GM12878 (cell line): ENCODE data around the gene JADE2. TPM values are rescaled to one million over a fixed set of nuclear protein-coding genes. Genes with fewer than 3 reads are reported as not detected.
A peak's percentile ranks its signal among the peaks of the same experiment; 100 is the strongest.

Source experiments
- ATAC-seq: fragments of 200-7000 bp; cut with Tn5 transposase; 3 replicates; pipeline ENCODE4 v1.9.1; 2020; ENCODE audit warnings: mild to moderate bottlenecking, moderate library complexity
- BruUV-seq: library from RNA; stranded (reverse); fragments of 400-500 nt; replicated peaks from 2 replicates; lab custom pipeline; 2021; lab: Mats Ljungman, UMichigan
- CTCF ChIA-PET: fragments of 300-600 bp; sonication (Branson Sonifier 250); formaldehyde crosslinking; extraction: SDS; loops from one replicate; lab custom pipeline; 2021; ENCODE audit warnings: inconsistent platforms; lab: Yijun Ruan, JAX
- POLR2A ChIA-PET: fragments of 350-600 bp; formaldehyde crosslinking; extraction: SDS; loops from one replicate; lab custom pipeline; 2021; ENCODE audit warnings: inconsistent platforms; lab: Charles Lee
- RAD21 ChIA-PET: fragments of 300-600 bp; sonication (Branson Sonifier 250); formaldehyde crosslinking; loops from one replicate; lab custom pipeline; 2023; ENCODE audit warnings: antibody characterized with exemption; ENCODE audit not compliant: unreplicated experiment; lab: Charles Lee
- SMC1A ChIA-PET: fragments of 300-600 bp; sonication (Branson Sonifier 250); formaldehyde crosslinking; loops from one replicate; lab custom pipeline; 2023; ENCODE audit not compliant: unreplicated experiment, uncharacterized antibody; lab: Charles Lee
- DNase-seq: peaks from one replicate; pipeline ENCODE4 v3.0.0-alpha.2; 2011; ENCODE audit warnings: low read depth, low spot score
- FAIRE-seq: peaks from 3 replicates; lab custom pipeline; 2011; peaks lifted over from hg19 to GRCh38; lab: Jason Lieb, UNC
- H2AFZ ChIP-seq: 2 replicates; pipeline ENCODE4 v1.6.0; 2011; ENCODE audit warnings: low read depth, low read length, control low read depth; ENCODE audit not compliant: control insufficient read depth
- H3K27ac ChIP-seq: 2 replicates; pipeline ENCODE4 v1.5.1; 2011; ENCODE audit warnings: control low read depth; ENCODE audit not compliant: control insufficient read depth, insufficient read depth
- H3K27me3 ChIP-seq, 2 experiments: replicated peaks in 1 of 2; 2 replicates each; pipeline versions ENCODE4 v1.6.0 to v1.6.1; 2011; ENCODE audit warnings: low read length in 1 of 2; ENCODE audit not compliant: control insufficient read depth in 2 of 2, insufficient read depth in 2 of 2
- H3K36me3 ChIP-seq, 2 experiments: 2 replicates each; pipeline ENCODE4 v1.5.1; 2011; ENCODE audit warnings: low read length in 1 of 2; ENCODE audit not compliant: control insufficient read depth in 2 of 2, insufficient read depth in 2 of 2
- H3K4me1 ChIP-seq: 2 replicates; pipeline ENCODE4 v1.6.1; 2011; ENCODE audit warnings: mild to moderate bottlenecking, low read length, moderate library complexity, mixed read lengths; ENCODE audit not compliant: control insufficient read depth, insufficient read depth
- H3K4me2 ChIP-seq: 2 replicates; pipeline ENCODE4 v1.6.0; 2011; ENCODE audit warnings: control low read depth; ENCODE audit not compliant: control insufficient read depth, insufficient read depth
- H3K4me3 ChIP-seq: fragments of 200-600 bp; sonication (generic); 2 replicates; pipeline ENCODE4 v1.5.1; 2016
- H3K79me2 ChIP-seq: 2 replicates; pipeline ENCODE4 v1.6.0; 2011; ENCODE audit warnings: low read length; ENCODE audit not compliant: control insufficient read depth, insufficient read depth
- H3K9ac ChIP-seq: 2 replicates; pipeline ENCODE4 v1.8.0; 2011; ENCODE audit warnings: low read length, control low read depth, mixed read lengths; ENCODE audit not compliant: control insufficient read depth, insufficient read depth
- H3K9me3 ChIP-seq: replicated peaks from 3 replicates; pipeline ENCODE4 v1.5.1; 2011; ENCODE audit warnings: mild to moderate bottlenecking, low read length; ENCODE audit not compliant: control insufficient read depth, insufficient read depth
- H4K20me1 ChIP-seq: 2 replicates; pipeline ENCODE4 v1.6.0; 2011; ENCODE audit not compliant: control insufficient read depth, insufficient read depth
- BCL11A ChIP-seq: IDR thresholded peaks from 2 replicates; pipeline ENCODE4 v1.6.1; 2011; ENCODE audit warnings: low read depth, low read length
- CEBPZ ChIP-seq: fragments of 150-350 bp; IDR thresholded peaks from 2 replicates; pipeline ENCODE4 v1.6.1; 2016; ENCODE audit warnings: low read depth, low read length
- CHD2 ChIP-seq: IDR thresholded peaks from 2 replicates; pipeline ENCODE4 v1.6.1; 2011; ENCODE audit warnings: low read depth, low read length, improper control_type of control experiment, borderline replicate concordance
- EZH2 ChIP-seq: IDR thresholded peaks from 2 replicates; pipeline ENCODE4 v1.6.1; 2012; ENCODE audit warnings: low read depth, mild to moderate bottlenecking, control low read depth, inconsistent platforms, low read length, borderline replicate concordance; ENCODE audit not compliant: control insufficient read depth
- FOS ChIP-seq: IDR thresholded peaks from 3 replicates; pipeline ENCODE4 v1.6.1; 2011; ENCODE audit warnings: borderline replicate concordance; ENCODE audit not compliant: insufficient read length; ENCODE audit errors: extremely low read depth
- GABPA ChIP-seq: IDR thresholded peaks from 2 replicates; pipeline ENCODE4 v1.6.1; 2014; ENCODE audit warnings: antibody characterized with exemption, low read depth, mild to moderate bottlenecking, inconsistent platforms
- HDGF ChIP-seq: fragments of 450-650 bp; IDR thresholded peaks from 2 replicates; pipeline ENCODE4 v1.6.1; 2016; ENCODE audit warnings: antibody characterized with exemption
- JUNB ChIP-seq: IDR thresholded peaks from 2 replicates; pipeline ENCODE4 v1.6.1; 2016; ENCODE audit warnings: antibody characterized with exemption, mild to moderate bottlenecking
- MTA2 ChIP-seq: fragments of 450-650 bp; IDR thresholded peaks from 2 replicates; pipeline ENCODE4 v1.6.1; 2016; ENCODE audit warnings: low read depth, mild to moderate bottlenecking, moderate library complexity
- POLR2A ChIP-seq: IDR thresholded peaks from 2 replicates; pipeline ENCODE4 v1.6.1; 2011; ENCODE audit warnings: low read depth, mild to moderate bottlenecking, low read length
- POU2F2 ChIP-seq: IDR thresholded peaks from 3 replicates; pipeline ENCODE4 v1.6.1; 2011; ENCODE audit warnings: low read depth, mild to moderate bottlenecking, low read length, borderline replicate concordance
- SUPT20H ChIP-seq: IDR thresholded peaks from 2 replicates; pipeline ENCODE4 v1.6.1; 2011; ENCODE audit warnings: low read depth, mild to moderate bottlenecking, low read length, moderate library complexity, borderline replicate concordance; ENCODE audit not compliant: control insufficient read depth
- YBX1 ChIP-seq: fragments of 450-650 bp; IDR thresholded peaks from 2 replicates; pipeline ENCODE4 v1.6.1; 2016; ENCODE audit warnings: antibody characterized with exemption
- WGBS: methylation state at CpG from one replicate; pipeline ENCODE4 v1.1.6; 2016; ENCODE audit warnings: low lambda C conversion rate; ENCODE audit not compliant: insufficient replicate concordance, insufficient coverage; ENCODE audit errors: missing lambda C conversion rate; 5-methylcytosine and 5-hydroxymethylcytosine counted together
- in situ Hi-C: fragments of 300-500 bp; cut with MboI; formaldehyde crosslinking; loops from 9 replicates; pipeline ENCODE4 v1.14.3; 2018; ENCODE audit warnings: mixed read lengths
- intact Hi-C: fragments of 100-400 bp; cut with micrococcal nuclease; formaldehyde crosslinking; loops from one replicate; pipeline ENCODE4 v1.14.2; 2022; ENCODE audit not compliant: unreplicated experiment
- polyA plus RNA-seq, 11 experiments: library from polyadenylated mRNA; depleted of rRNA in 4 of 11; unstranded in 6 of 11; stranded (reverse) in 5 of 11; fragments of >200 nt; fragmentation: Nextera tagmentation in 4 of 11; fragmentation: Illumina TruSeq in 1 of 11; extraction: Ambion mirVana in 4 of 11; extraction: Trizol in 1 of 11; gene quantifications; 1 replicate in 1 of 11; 2 replicates in 10 of 11; pipeline versions ENCODE4 v1.2.1 to v1.2.3, GENCODE V29; 2011 to 2016; ENCODE audit warnings: inconsistent platforms in 2 of 11, missing spikeins in 2 of 11, low read depth in 1 of 11
- total RNA-seq, 4 experiments: library from RNA; depleted of rRNA in 3 of 4; stranded (reverse); fragments of >200 nt in 3 of 4; fragmentation: Illumina TruSeq in 1 of 4; extraction: Trizol in 1 of 4; gene quantifications; 2 replicates each; pipeline versions ENCODE4 v1.2.1 to v1.2.3, GENCODE V29; 2013 to 2021
- TF ChIP-seq, protein P1 (sequence below): fragments of 450-650 bp; IDR thresholded peaks from 2 replicates; pipeline ENCODE4 v1.6.1; 2018; ENCODE audit warnings: mild to moderate bottlenecking, low read depth, moderate library complexity; ENCODE audit not compliant: partially characterized antibody
- TF ChIP-seq, protein P2 (sequence below): fragments of 450-650 bp; formaldehyde crosslinking; IDR thresholded peaks from 2 replicates; pipeline ENCODE4 v1.4.0; 2022; ENCODE audit warnings: mild to moderate bottlenecking, moderate library complexity

JADE2 gene
- total and polyA plus RNA-seq, 10 of the 15 experiments (the other 5 are each of a cell fraction or from before 2014, with no cell fraction given), result 1.5 to 67.0 (median 22.4) TPM

DNA sequence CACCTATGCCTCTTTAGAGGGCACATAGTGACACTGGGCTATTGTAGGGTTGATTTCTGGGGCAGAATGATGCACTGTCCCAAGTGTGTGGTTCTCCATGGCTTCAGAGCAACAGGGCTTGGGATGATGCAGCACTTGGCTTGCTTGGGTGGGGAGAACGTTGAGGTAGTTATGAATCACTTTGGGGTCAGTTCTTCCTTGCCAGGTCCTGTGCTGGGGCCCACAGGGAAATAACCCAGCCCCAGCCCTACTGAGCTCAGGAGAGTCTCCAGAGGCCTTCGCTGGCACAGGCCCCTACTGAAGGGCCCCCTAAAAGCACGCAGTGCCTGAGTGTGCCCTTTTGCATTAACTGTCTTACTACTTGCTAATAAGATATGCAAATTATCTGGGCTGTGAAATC lies 24.2 kb downstream of the JADE2 start:
- BruUV-seq, result no TSS peak
- H3K79me2 ChIP-seq, result peaks cover 68% of the 10 kb centered on the region
- peak; percentile 21 for ATAC-seq
- TF ChIP-seq HDGF (no peak), CHD2 (no peak), SUPT20H (no peak), POLR2A (no peak), MTA2 (no peak), JUNB (0 out of 2 replicates have a peak, but pooled peaks have one; percentile 23), POU2F2 (peak; percentile 41; the same call in 1 of the 3 replicates), GABPA (no peak), EZH2 (no peak), FOS (no peak), BCL11A (no peak), YBX1 (no peak), CEBPZ (no peak)
- TF ChIP-seq, protein P1, sequence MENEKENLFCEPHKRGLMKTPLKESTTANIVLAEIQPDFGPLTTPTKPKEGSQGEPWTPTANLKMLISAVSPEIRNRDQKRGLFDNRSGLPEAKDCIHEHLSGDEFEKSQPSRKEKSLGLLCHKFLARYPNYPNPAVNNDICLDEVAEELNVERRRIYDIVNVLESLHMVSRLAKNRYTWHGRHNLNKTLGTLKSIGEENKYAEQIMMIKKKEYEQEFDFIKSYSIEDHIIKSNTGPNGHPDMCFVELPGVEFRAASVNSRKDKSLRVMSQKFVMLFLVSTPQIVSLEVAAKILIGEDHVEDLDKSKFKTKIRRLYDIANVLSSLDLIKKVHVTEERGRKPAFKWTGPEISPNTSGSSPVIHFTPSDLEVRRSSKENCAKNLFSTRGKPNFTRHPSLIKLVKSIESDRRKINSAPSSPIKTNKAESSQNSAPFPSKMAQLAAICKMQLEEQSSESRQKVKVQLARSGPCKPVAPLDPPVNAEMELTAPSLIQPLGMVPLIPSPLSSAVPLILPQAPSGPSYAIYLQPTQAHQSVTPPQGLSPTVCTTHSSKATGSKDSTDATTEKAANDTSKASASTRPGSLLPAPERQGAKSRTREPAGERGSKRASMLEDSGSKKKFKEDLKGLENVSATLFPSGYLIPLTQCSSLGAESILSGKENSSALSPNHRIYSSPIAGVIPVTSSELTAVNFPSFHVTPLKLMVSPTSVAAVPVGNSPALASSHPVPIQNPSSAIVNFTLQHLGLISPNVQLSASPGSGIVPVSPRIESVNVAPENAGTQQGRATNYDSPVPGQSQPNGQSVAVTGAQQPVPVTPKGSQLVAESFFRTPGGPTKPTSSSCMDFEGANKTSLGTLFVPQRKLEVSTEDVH, result no peak
- TF ChIP-seq, protein P2, sequence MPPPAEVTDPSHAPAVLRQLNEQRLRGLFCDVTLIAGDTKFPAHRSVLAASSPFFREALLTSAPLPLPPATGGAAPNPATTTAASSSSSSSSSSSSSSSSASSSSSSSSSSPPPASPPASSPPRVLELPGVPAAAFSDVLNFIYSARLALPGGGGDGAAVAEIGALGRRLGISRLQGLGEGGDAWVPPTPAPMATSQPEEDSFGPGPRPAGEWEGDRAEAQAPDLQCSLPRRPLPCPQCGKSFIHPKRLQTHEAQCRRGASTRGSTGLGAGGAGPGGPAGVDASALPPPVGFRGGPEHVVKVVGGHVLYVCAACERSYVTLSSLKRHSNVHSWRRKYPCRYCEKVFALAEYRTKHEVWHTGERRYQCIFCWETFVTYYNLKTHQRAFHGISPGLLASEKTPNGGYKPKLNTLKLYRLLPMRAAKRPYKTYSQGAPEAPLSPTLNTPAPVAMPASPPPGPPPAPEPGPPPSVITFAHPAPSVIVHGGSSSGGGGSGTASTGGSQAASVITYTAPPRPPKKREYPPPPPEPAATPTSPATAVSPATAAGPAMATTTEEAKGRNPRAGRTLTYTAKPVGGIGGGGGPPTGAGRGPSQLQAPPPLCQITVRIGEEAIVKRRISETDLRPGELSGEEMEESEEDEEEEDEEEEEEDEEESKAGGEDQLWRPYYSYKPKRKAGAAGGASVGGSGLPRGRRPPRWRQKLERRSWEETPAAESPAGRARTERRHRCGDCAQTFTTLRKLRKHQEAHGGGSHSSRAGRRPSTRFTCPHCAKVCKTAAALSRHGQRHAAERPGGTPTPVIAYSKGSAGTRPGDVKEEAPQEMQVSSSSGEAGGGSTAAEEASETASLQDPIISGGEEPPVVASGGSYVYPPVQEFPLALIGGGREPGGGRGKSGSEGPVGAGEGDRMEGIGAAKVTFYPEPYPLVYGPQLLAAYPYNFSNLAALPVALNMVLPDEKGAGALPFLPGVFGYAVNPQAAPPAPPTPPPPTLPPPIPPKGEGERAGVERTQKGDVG (CRISPR knock-in tag), result no peak

More for the DNA sequence above, 24.2 kb downstream of the JADE2 start:
- FAIRE-seq, result no peak
- CTCF ChIA-PET, result interaction anchor here (1.6 kb wide), 1 partner anchor 14 kb away, joined by 4 read pairs; no protein-coding TSS in a partner anchor
- H4K20me1 ChIP-seq, result no peaks in the 10 kb centered on the region
- in situ Hi-C loops, result no loop called here
- H3K9ac ChIP-seq, result no peak overlapping the region
- no peak overlapping the region for H3K4me3 ChIP-seq
- H3K4me1 ChIP-seq, result peaks cover 72% of the 10 kb centered on the region
- H3K9me3 ChIP-seq, result no peaks in the 10 kb centered on the region
- DNase-seq, result no peak
- 19% methylated on average over 3 of the region's 3 CpGs for WGBS
- POLR2A ChIA-PET, result interaction anchor here (1.4 kb wide), 1 partner anchor 10 kb away, joined by 7 read pairs; no protein-coding TSS in a partner anchor
- RAD21 ChIA-PET, result interaction anchor here (2.1 kb wide), 1 partner anchor 9 kb away, joined by 10 read pairs; no protein-coding TSS in a partner anchor
- H3K27ac ChIP-seq, result peak overlapping the region; percentile 52
- peaks cover 10 to 11% of the 10 kb centered on the region in 2 experiments for H3K36me3 ChIP-seq
- intact Hi-C loops, result no loop called here
- H3K27me3 ChIP-seq, result no peaks in the 10 kb centered on the region
- no peak overlapping the region for H2AFZ ChIP-seq
- peak overlapping the region; percentile 23 for H3K4me2 ChIP-seq
- SMC1A ChIA-PET, result interaction anchor here (0.9 kb wide), 1 partner anchor 26 kb away, joined by 3 read pairs; no protein-coding TSS in a partner anchor
